HCT116 (cell line): ENCODE results near the gene SLC7A8.
"Not testable (repeated sequence)": the region's sequence is repeated elsewhere in the genome, so short reads cannot be mapped to it uniquely, and the experiment has no call there.

Source experiments
- CEBPB ChIP-seq: IDR thresholded peaks from 2 replicates; pipeline ENCODE4 v1.6.1; 2012; ENCODE audit warnings: low read depth
- ELF1 ChIP-seq: IDR thresholded peaks from 2 replicates; pipeline ENCODE4 v1.6.1; 2012; ENCODE audit warnings: low read depth, borderline replicate concordance
- EZH2 ChIP-seq: fragments of 200-600 bp; sonication (generic); IDR thresholded peaks from 2 replicates; pipeline ENCODE4 v1.6.1; 2017; ENCODE audit warnings: antibody characterized with exemption, mixed run types
- POLR2A ChIP-seq: IDR thresholded peaks from 2 replicates; pipeline ENCODE4 v1.7.0; 2011; ENCODE audit warnings: borderline replicate concordance; ENCODE audit not compliant: insufficient read depth, insufficient read length; ENCODE audit errors: extremely low read depth
- POLR2AphosphoS5 ChIP-seq: IDR thresholded peaks from 2 replicates; pipeline ENCODE4 v1.6.1; 2011; ENCODE audit warnings: mild to moderate bottlenecking, low read depth, low read length, moderate library complexity
- SP1 ChIP-seq: IDR thresholded peaks from 2 replicates; pipeline ENCODE4 v1.6.1; 2012; ENCODE audit warnings: low read depth
- YY1 ChIP-seq: IDR thresholded peaks from 2 replicates; pipeline ENCODE4 v1.6.1; 2011; ENCODE audit warnings: low read length, low read depth, moderate library complexity, mild to moderate bottlenecking; ENCODE audit not compliant: insufficient replicate concordance; ENCODE audit errors: extremely low read depth
- TF ChIP-seq, protein P1 (sequence below), 3 experiments: fragments of 200-600 bp in 1 of 3; sonication (generic) in 1 of 3; IDR thresholded peaks in 2 of 3; conservative IDR thresholded peaks in 1 of 3; 2 replicates each; pipeline ENCODE4 v1.5.1; 2012 to 2017; ENCODE audit warnings: low read depth in 2 of 3, low read length in 2 of 3, antibody characterized with exemption in 1 of 3, borderline replicate concordance in 1 of 3, control low read depth in 1 of 3, mild to moderate bottlenecking in 1 of 3, mixed read lengths in 1 of 3, mixed run types in 1 of 3, moderate library complexity in 1 of 3; ENCODE audit not compliant: insufficient read depth in 1 of 3
- TF ChIP-seq, protein P2 (sequence below): IDR thresholded peaks from 2 replicates; pipeline ENCODE4 v1.6.1; 2012; ENCODE audit warnings: low read depth

DNA sequence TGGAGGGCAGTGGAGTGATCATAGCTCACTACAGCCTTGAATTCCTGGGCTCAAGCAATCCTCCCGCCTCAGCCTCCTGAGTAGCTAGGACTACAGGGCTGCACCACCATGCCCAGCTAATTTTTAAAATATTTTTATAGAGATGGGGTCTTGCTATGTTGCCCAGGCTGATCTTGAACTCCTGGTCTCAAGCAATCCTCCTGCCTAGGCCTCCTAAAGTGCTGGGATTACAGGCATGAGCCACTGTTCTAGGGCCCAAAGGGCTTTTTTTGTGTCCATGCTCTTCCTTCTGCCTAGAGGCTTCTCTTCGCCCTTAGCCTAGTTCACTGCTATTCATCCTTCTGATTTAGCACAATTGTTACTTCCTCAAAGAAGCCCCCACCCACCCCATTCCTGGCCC, 13.0 kb upstream of the SLC7A8 start:
- not testable (repeated sequence) for TF ChIP-seq POLR2A, EZH2, POLR2AphosphoS5, SP1, ELF1, YY1, CEBPB
- TF ChIP-seq, protein P1, sequence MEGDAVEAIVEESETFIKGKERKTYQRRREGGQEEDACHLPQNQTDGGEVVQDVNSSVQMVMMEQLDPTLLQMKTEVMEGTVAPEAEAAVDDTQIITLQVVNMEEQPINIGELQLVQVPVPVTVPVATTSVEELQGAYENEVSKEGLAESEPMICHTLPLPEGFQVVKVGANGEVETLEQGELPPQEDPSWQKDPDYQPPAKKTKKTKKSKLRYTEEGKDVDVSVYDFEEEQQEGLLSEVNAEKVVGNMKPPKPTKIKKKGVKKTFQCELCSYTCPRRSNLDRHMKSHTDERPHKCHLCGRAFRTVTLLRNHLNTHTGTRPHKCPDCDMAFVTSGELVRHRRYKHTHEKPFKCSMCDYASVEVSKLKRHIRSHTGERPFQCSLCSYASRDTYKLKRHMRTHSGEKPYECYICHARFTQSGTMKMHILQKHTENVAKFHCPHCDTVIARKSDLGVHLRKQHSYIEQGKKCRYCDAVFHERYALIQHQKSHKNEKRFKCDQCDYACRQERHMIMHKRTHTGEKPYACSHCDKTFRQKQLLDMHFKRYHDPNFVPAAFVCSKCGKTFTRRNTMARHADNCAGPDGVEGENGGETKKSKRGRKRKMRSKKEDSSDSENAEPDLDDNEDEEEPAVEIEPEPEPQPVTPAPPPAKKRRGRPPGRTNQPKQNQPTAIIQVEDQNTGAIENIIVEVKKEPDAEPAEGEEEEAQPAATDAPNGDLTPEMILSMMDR (IDR thresholded peaks at IDR 0.05 in 2 of 3, conservative IDR thresholded peaks at IDR 0.05 in 1 of 3; ENCODE audit: borderline replicate concordance in 1 of 3, insufficient read depth in 1 of 3, low read depth in 2 of 3, low read length in 2 of 3), result not testable (repeated sequence)
- TF ChIP-seq, protein P2, sequence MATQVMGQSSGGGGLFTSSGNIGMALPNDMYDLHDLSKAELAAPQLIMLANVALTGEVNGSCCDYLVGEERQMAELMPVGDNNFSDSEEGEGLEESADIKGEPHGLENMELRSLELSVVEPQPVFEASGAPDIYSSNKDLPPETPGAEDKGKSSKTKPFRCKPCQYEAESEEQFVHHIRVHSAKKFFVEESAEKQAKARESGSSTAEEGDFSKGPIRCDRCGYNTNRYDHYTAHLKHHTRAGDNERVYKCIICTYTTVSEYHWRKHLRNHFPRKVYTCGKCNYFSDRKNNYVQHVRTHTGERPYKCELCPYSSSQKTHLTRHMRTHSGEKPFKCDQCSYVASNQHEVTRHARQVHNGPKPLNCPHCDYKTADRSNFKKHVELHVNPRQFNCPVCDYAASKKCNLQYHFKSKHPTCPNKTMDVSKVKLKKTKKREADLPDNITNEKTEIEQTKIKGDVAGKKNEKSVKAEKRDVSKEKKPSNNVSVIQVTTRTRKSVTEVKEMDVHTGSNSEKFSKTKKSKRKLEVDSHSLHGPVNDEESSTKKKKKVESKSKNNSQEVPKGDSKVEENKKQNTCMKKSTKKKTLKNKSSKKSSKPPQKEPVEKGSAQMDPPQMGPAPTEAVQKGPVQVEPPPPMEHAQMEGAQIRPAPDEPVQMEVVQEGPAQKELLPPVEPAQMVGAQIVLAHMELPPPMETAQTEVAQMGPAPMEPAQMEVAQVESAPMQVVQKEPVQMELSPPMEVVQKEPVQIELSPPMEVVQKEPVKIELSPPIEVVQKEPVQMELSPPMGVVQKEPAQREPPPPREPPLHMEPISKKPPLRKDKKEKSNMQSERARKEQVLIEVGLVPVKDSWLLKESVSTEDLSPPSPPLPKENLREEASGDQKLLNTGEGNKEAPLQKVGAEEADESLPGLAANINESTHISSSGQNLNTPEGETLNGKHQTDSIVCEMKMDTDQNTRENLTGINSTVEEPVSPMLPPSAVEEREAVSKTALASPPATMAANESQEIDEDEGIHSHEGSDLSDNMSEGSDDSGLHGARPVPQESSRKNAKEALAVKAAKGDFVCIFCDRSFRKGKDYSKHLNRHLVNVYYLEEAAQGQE, result not testable (repeated sequence)
